Sigmoid colon (tissue), 4 donors: ENCODE data around the gene HTR1D.

Source experiments
- CTCF ChIP-seq, 4 experiments: fragments of 450-650 bp in 3 of 4; fragments of 200-600 bp in 1 of 4; IDR thresholded peaks; one replicate each; pipeline ENCODE4 v1.5.1; 2016 to 2019; ENCODE audit warnings: antibody characterized with exemption in 4 of 4, mild to moderate bottlenecking in 3 of 4, moderate library complexity in 2 of 4
- EP300 ChIP-seq, 4 donors: sonication (generic); formaldehyde crosslinking; IDR thresholded peaks; one replicate each; pipeline ENCODE4 v1.6.1; 2017; ENCODE audit warnings: antibody characterized with exemption in 4 of 4
- POLR2A ChIP-seq, 2 donors: fragments of 450-650 bp; IDR thresholded peaks; one replicate each; pipeline ENCODE4 v1.6.1; 2016; ENCODE audit warnings: antibody characterized with exemption in 2 of 2, mild to moderate bottlenecking in 2 of 2, moderate library complexity in 2 of 2
- POLR2AphosphoS5 ChIP-seq, 4 donors: sonication (generic); formaldehyde crosslinking; IDR thresholded peaks; one replicate each; pipeline ENCODE4 v1.6.1; 2017; ENCODE audit warnings: antibody characterized with exemption in 4 of 4

- TF ChIP-seq CTCF (IDR thresholded peaks at IDR 0.05) (no peak), POLR2A (IDR thresholded peaks at IDR 0.05) (no peak), POLR2AphosphoS5 (IDR thresholded peaks at IDR 0.05) (no peak), EP300 (IDR thresholded peaks at IDR 0.05) (no peak)
These were observed 29.0 kb upstream of the HTR1D start for GRCh38 chr1:23246274-23246673.
